CD14-positive monocyte (primary cell): ENCODE measurements around the gene ABCA12. TPM values are rescaled to one million over a fixed set of nuclear protein-coding genes. Genes with fewer than 3 reads are reported as not detected.

Experiments used
- DNase-seq, 3 donors: peaks; one replicate each; pipeline ENCODE4 v3.0.0-alpha.2; 2011 to 2022
- H2AFZ ChIP-seq: 2 replicates; pipeline ENCODE4 v1.6.0; 2012; ENCODE audit warnings: mild to moderate bottlenecking, low read depth, low read length, inconsistent platforms; ENCODE audit not compliant: insufficient read depth, poor library complexity, severe bottlenecking
- H3K27ac ChIP-seq, 2 donors: 1 replicate in 1 of 2; 2 replicates in 1 of 2; pipeline ENCODE4 v1.5.1; 2012 to 2013; ENCODE audit warnings: low read length in 2 of 2, control low read depth in 1 of 2, inconsistent platforms in 1 of 2, low read depth in 1 of 2, mild to moderate bottlenecking in 1 of 2
- H3K27me3 ChIP-seq, 2 donors: one replicate each; pipeline versions ENCODE4 v1.6.0 to v1.6.1; 2011 to 2013; ENCODE audit warnings: low read length in 2 of 2; ENCODE audit not compliant: control insufficient read depth in 2 of 2, insufficient read depth in 2 of 2
- H3K36me3 ChIP-seq, 2 donors: replicated peaks in 1 of 2; 1 replicate in 1 of 2; 2 replicates in 1 of 2; pipeline versions ENCODE4 v1.5.1 to v1.6.1; 2012 to 2013; ENCODE audit warnings: low read length in 2 of 2, control low read depth in 1 of 2, inconsistent platforms in 1 of 2, mild to moderate bottlenecking in 1 of 2; ENCODE audit not compliant: insufficient read depth in 2 of 2, control insufficient read depth in 1 of 2
- H3K4me1 ChIP-seq, 2 donors: 1 replicate in 1 of 2; 2 replicates in 1 of 2; pipeline versions ENCODE4 v1.5.1 to v1.6.1; 2012 to 2013; ENCODE audit warnings: low read length in 2 of 2, control low read depth in 1 of 2, inconsistent platforms in 1 of 2, mild to moderate bottlenecking in 1 of 2, moderate library complexity in 1 of 2; ENCODE audit not compliant: insufficient read depth in 2 of 2, control insufficient read depth in 1 of 2
- H3K4me2 ChIP-seq: replicated peaks from 2 replicates; pipeline ENCODE3; 2012; ENCODE audit warnings: low read length, moderate library complexity, mild to moderate bottlenecking; ENCODE audit not compliant: poor library complexity, severe bottlenecking; ENCODE audit errors: extremely low read depth
- H3K4me3 ChIP-seq, 3 experiments: fragments of 200-600 bp in 1 of 3; sonication (generic) in 1 of 3; replicated peaks in 1 of 3; 1 replicate in 2 of 3; 2 replicates in 1 of 3; pipeline ENCODE4 v1.5.1; 2011 to 2013; ENCODE audit warnings: low read length in 3 of 3, mild to moderate bottlenecking in 3 of 3, control low read depth in 2 of 3, low read depth in 2 of 3, inconsistent platforms in 1 of 3, moderate library complexity in 1 of 3
- H3K79me2 ChIP-seq: 2 replicates; pipeline ENCODE4 v1.6.0; 2012; ENCODE audit warnings: mild to moderate bottlenecking, control low read depth, inconsistent platforms, low read length, moderate library complexity; ENCODE audit not compliant: insufficient read depth
- H3K9ac ChIP-seq: 2 replicates; pipeline ENCODE4 v1.6.0; 2017; ENCODE audit warnings: low read length, mild to moderate bottlenecking; ENCODE audit not compliant: insufficient read depth, poor library complexity, severe bottlenecking
- H3K9me3 ChIP-seq, 2 donors: replicated peaks in 1 of 2; 1 replicate in 1 of 2; 2 replicates in 1 of 2; pipeline versions ENCODE4 v1.5.1 to v1.6.1; 2012 to 2013; ENCODE audit warnings: low read length in 2 of 2, control low read depth in 1 of 2; ENCODE audit not compliant: control insufficient read depth in 1 of 2, insufficient read depth in 1 of 2
- H4K20me1 ChIP-seq: 2 replicates; pipeline ENCODE4 v1.6.0; 2012; ENCODE audit warnings: mild to moderate bottlenecking, low read length, control low read depth, moderate library complexity; ENCODE audit not compliant: insufficient read depth
- H3K27ac Mint-ChIP-seq, 7 donors: one replicate each; pipeline ENCODE4 v1.8.0; 2020; ENCODE audit warnings: mild to moderate bottlenecking in 7 of 7, mixed read lengths in 7 of 7, moderate library complexity in 6 of 7, inconsistent platforms in 2 of 7
- H3K27me3 Mint-ChIP-seq, 3 donors: one replicate each; pipeline ENCODE4 v1.8.0; 2021 to 2022; ENCODE audit warnings: low read depth in 3 of 3, mild to moderate bottlenecking in 3 of 3, mixed read lengths in 3 of 3, moderate library complexity in 3 of 3, inconsistent platforms in 1 of 3
- H3K36me3 Mint-ChIP-seq, 2 donors: one replicate each; pipeline ENCODE4 v1.8.0; 2020; ENCODE audit warnings: mixed read lengths in 2 of 2, inconsistent platforms in 1 of 2, mild to moderate bottlenecking in 1 of 2
- H3K4me1 Mint-ChIP-seq: one replicate; pipeline ENCODE4 v1.8.0; 2020; ENCODE audit warnings: mild to moderate bottlenecking, mixed read lengths
- H3K4me3 Mint-ChIP-seq, 2 donors: one replicate each; pipeline ENCODE4 v1.8.0; 2020; ENCODE audit warnings: mild to moderate bottlenecking in 2 of 2, mixed read lengths in 2 of 2, moderate library complexity in 1 of 2
- H3K9me3 Mint-ChIP-seq, 7 donors: one replicate each; pipeline ENCODE4 v1.8.0; 2020 to 2022; ENCODE audit warnings: mixed read lengths in 7 of 7, mild to moderate bottlenecking in 6 of 7, moderate library complexity in 6 of 7, inconsistent platforms in 2 of 7
- WGBS: methylation state at CpG from one replicate; pipeline ENCODE4 v1.1.5; 2013; ENCODE audit warnings: missing lambda C conversion rate; ENCODE audit not compliant: insufficient coverage; 5-methylcytosine and 5-hydroxymethylcytosine counted together
- intact Hi-C, 2 donors: fragments of 100-400 bp; cut with micrococcal nuclease; formaldehyde crosslinking; loops; one replicate each; pipeline versions ENCODE4 v1.15.0 to v1.15.1; 2023
- polyA plus RNA-seq, 3 donors: library from polyadenylated mRNA; depleted of rRNA in 1 of 3; unstranded in 2 of 3; stranded (reverse) in 1 of 3; fragments of 300-500 nt in 2 of 3; fragments of >200 nt in 1 of 3; fragmentation: Illumina TruSeq in 2 of 3; gene quantifications; 1 replicate in 2 of 3; 2 replicates in 1 of 3; pipeline ENCODE4 v1.2.3, GENCODE V29; 2012 to 2021
- TF ChIP-seq, protein P1 (sequence below): fragments of 200-600 bp; IDR thresholded peaks from one replicate; pipeline ENCODE4 v1.8.0; 2022; ENCODE audit warnings: antibody characterized with exemption, mild to moderate bottlenecking

ABCA12 gene
- polyA plus RNA-seq, 3 donors, result not detected

- Histone ChIP-seq H3K79me2 (no peaks in the 10 kb centered on the region), H3K27me3 (no peaks in the 10 kb centered on the region)
- no peaks in the 10 kb centered on the region for H3K4me1 Mint-ChIP-seq
Measured at GRCh38 chr2:214966420-214966819, 172.0 kb downstream of the ABCA12 start.

GRCh38 chr2:214960677-214961076 is 177.7 kb downstream of the ABCA12 start:
- Histone ChIP-seq H3K4me1 (no peaks in the 10 kb centered on the region), H3K27ac (no peak overlapping the region), H3K27me3 (no peaks in the 10 kb centered on the region), H3K79me2 (no peaks in the 10 kb centered on the region), H4K20me1 (no peaks in the 10 kb centered on the region), H2AFZ (no peak overlapping the region), H3K4me2 (no peak overlapping the region), H3K4me3 (no peak overlapping the region), H3K9me3 (no peaks in the 10 kb centered on the region), H3K9ac (no peak overlapping the region), H3K36me3 (no peaks in the 10 kb centered on the region)
- H3K9me3 Mint-ChIP-seq, result peaks cover 0 to 10% (median 4%) of the 10 kb centered on the region in 7 donors
- H3K27me3 Mint-ChIP-seq, result no peaks in the 10 kb centered on the region
- intact Hi-C loops, result no loop called here
- no peak for DNase-seq
- no peak overlapping the region for H3K4me3 Mint-ChIP-seq
- no peak overlapping the region for H3K27ac Mint-ChIP-seq
- no peaks in the 10 kb centered on the region for H3K4me1 Mint-ChIP-seq
- no peaks in the 10 kb centered on the region for H3K36me3 Mint-ChIP-seq
- TF ChIP-seq, protein P1, sequence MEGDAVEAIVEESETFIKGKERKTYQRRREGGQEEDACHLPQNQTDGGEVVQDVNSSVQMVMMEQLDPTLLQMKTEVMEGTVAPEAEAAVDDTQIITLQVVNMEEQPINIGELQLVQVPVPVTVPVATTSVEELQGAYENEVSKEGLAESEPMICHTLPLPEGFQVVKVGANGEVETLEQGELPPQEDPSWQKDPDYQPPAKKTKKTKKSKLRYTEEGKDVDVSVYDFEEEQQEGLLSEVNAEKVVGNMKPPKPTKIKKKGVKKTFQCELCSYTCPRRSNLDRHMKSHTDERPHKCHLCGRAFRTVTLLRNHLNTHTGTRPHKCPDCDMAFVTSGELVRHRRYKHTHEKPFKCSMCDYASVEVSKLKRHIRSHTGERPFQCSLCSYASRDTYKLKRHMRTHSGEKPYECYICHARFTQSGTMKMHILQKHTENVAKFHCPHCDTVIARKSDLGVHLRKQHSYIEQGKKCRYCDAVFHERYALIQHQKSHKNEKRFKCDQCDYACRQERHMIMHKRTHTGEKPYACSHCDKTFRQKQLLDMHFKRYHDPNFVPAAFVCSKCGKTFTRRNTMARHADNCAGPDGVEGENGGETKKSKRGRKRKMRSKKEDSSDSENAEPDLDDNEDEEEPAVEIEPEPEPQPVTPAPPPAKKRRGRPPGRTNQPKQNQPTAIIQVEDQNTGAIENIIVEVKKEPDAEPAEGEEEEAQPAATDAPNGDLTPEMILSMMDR, result no peak

More at GRCh38 chr2:214966420-214966819, 172.0 kb downstream of the ABCA12 start:
- H2AFZ ChIP-seq, result no peak overlapping the region
- TF ChIP-seq, protein P1, result no peak
- Mint-ChIP-seq H3K27me3 (no peaks in the 10 kb centered on the region), H3K36me3 (no peaks in the 10 kb centered on the region), H3K9me3 (peaks cover 0 to 13% (median 4%) of the 10 kb centered on the region in 7 donors), H3K27ac (no peak overlapping the region), H3K4me3 (no peak overlapping the region)
- intact Hi-C loops, result no loop called here
- H3K4me3 ChIP-seq, result no peak overlapping the region
- H3K4me1 ChIP-seq, result no peaks in the 10 kb centered on the region
- WGBS, result no CpG with 5 or more reads among the region's 5 CpGs
- H3K27ac ChIP-seq, result no peak overlapping the region
- H4K20me1 ChIP-seq, result no peaks in the 10 kb centered on the region
- H3K9me3 ChIP-seq, result no peaks in the 10 kb centered on the region
- no peak for DNase-seq
- no peaks in the 10 kb centered on the region for H3K36me3 ChIP-seq
- no peak overlapping the region for H3K4me2 ChIP-seq
- H3K9ac ChIP-seq, result no peak overlapping the region
